GM23338 (cell line): ENCODE data around the gene LEFTY2. TPM values are rescaled to one million over a fixed set of nuclear protein-coding genes. Genes with fewer than 3 reads are reported as not detected.
"Not testable (repeated sequence)": the region's sequence is repeated elsewhere in the genome, so short reads cannot be mapped to it uniquely, and the experiment has no call there.

Source experiments
- ATAC-seq: fragments of 200-7000 bp; cut with Tn5 transposase; 3 replicates; pipeline ENCODE4 v1.9.1; 2020
- DNase-seq: peaks from one replicate; pipeline ENCODE4 v3.0.0-alpha.2; 2015; ENCODE audit warnings: low spot score
- H2AFZ ChIP-seq: fragments of 200-600 bp; sonication (generic); 2 replicates; pipeline ENCODE4 v1.8.0; 2016; ENCODE audit warnings: antibody characterized with exemption, mild to moderate bottlenecking, moderate library complexity
- H3F3A ChIP-seq: fragments of 200-600 bp; sonication (generic); replicated peaks from 2 replicates; pipeline ENCODE4 v1.8.0; 2017; ENCODE audit warnings: antibody characterized with exemption, mixed run types, low read depth
- H3K27ac ChIP-seq: fragments of 200-600 bp; sonication (generic); 2 replicates; pipeline ENCODE4 v1.6.1; 2016; ENCODE audit warnings: low read depth
- H3K27me3 ChIP-seq: fragments of 200-600 bp; sonication (generic); 2 replicates; pipeline ENCODE4 v1.8.0; 2016; ENCODE audit warnings: mild to moderate bottlenecking, mixed run types, moderate library complexity; ENCODE audit not compliant: insufficient read depth
- H3K36me3 ChIP-seq: fragments of 200-600 bp; sonication (generic); 2 replicates; pipeline ENCODE4 v1.8.0; 2016; ENCODE audit warnings: mild to moderate bottlenecking; ENCODE audit not compliant: insufficient read depth
- H3K4me1 ChIP-seq: fragments of 200-600 bp; sonication (generic); 2 replicates; pipeline ENCODE4 v1.8.0; 2016; ENCODE audit warnings: mild to moderate bottlenecking, moderate library complexity; ENCODE audit not compliant: insufficient read depth
- H3K4me2 ChIP-seq: fragments of 200-600 bp; sonication (generic); 2 replicates; pipeline ENCODE4 v1.7.1; 2017; ENCODE audit warnings: mixed run types
- H3K4me3 ChIP-seq: fragments of 200-600 bp; sonication (generic); 2 replicates; pipeline ENCODE4 v1.6.1; 2016; ENCODE audit warnings: mixed run types
- H3K79me2 ChIP-seq: fragments of 200-600 bp; sonication (generic); replicated peaks from 2 replicates; pipeline ENCODE4 v1.8.0; 2017; ENCODE audit warnings: mild to moderate bottlenecking; ENCODE audit not compliant: insufficient read depth
- H3K9me2 ChIP-seq: fragments of 200-600 bp; sonication (generic); 2 replicates; pipeline ENCODE4 v1.8.0; 2017; ENCODE audit not compliant: insufficient read depth
- H4K20me1 ChIP-seq: fragments of 200-600 bp; sonication (generic); replicated peaks from 2 replicates; pipeline ENCODE4 v1.8.0; 2017; ENCODE audit warnings: mild to moderate bottlenecking; ENCODE audit not compliant: insufficient read depth
- H3K27ac Mint-ChIP-seq: 2 replicates; pipeline ENCODE4 v1.8.0; 2020; ENCODE audit warnings: inconsistent platforms, mild to moderate bottlenecking, moderate library complexity, mixed read lengths
- H3K27me3 Mint-ChIP-seq: 3 replicates; pipeline ENCODE4 v1.8.0; 2022; ENCODE audit warnings: low read depth, mild to moderate bottlenecking, moderate library complexity, mixed read lengths, inconsistent platforms; ENCODE audit not compliant: insufficient read depth, poor library complexity
- H3K36me3 Mint-ChIP-seq: 3 replicates; pipeline ENCODE4 v1.8.0; 2021; ENCODE audit warnings: low read depth, mild to moderate bottlenecking, inconsistent platforms, moderate library complexity, mixed read lengths
- H3K4me1 Mint-ChIP-seq: 3 replicates; pipeline ENCODE4 v1.8.0; 2020; ENCODE audit warnings: mild to moderate bottlenecking, inconsistent platforms, mixed read lengths
- H3K4me3 Mint-ChIP-seq: 3 replicates; pipeline ENCODE4 v1.8.0; 2021; ENCODE audit warnings: moderate library complexity, mild to moderate bottlenecking, inconsistent platforms, mixed read lengths
- H3K9me3 Mint-ChIP-seq: 3 replicates; pipeline ENCODE4 v1.8.0; 2020; ENCODE audit warnings: moderate library complexity, mild to moderate bottlenecking, inconsistent platforms, mixed read lengths
- CREB1 ChIP-seq: fragments of 250-450 bp; sonication (Bioruptor Pico); IDR thresholded peaks from 2 replicates; pipeline ENCODE4 v1.5.0; 2020; ENCODE audit warnings: low read depth, mild to moderate bottlenecking, moderate library complexity
- CTCF ChIP-seq, 2 experiments: fragments of 200-600 bp in 1 of 2; sonication (generic) in 1 of 2; conservative IDR thresholded peaks; 2 replicates each; pipeline versions ENCODE4 v1.5.1 to v1.6.1; 2016 to 2017; ENCODE audit warnings: antibody characterized with exemption in 2 of 2, low read depth in 2 of 2, mild to moderate bottlenecking in 2 of 2, moderate library complexity in 1 of 2
- EZH2phosphoT487 ChIP-seq: fragments of 200-600 bp; sonication (generic); IDR thresholded peaks from one replicate; pipeline ENCODE4 v1.8.1; 2018; ENCODE audit warnings: antibody characterized with exemption; ENCODE audit not compliant: unreplicated experiment
- JUNB ChIP-seq: IDR thresholded peaks from one replicate; pipeline ENCODE4 v1.6.1; 2016; ENCODE audit warnings: antibody characterized with exemption; ENCODE audit not compliant: unreplicated experiment
- NANOG ChIP-seq: IDR thresholded peaks from 2 replicates; pipeline ENCODE4 v1.6.1; 2016; ENCODE audit warnings: antibody characterized with exemption, borderline replicate concordance
- ZNF114 ChIP-seq: fragments of 250-450 bp; sonication (Bioruptor Pico); IDR thresholded peaks from 2 replicates; pipeline ENCODE4 v1.5.0; 2020; ENCODE audit warnings: mild to moderate bottlenecking, moderate library complexity
- polyA plus RNA-seq: library from polyadenylated mRNA; unstranded; fragments of >200 nt; fragmentation: Nextera tagmentation; extraction: Ambion mirVana; gene quantifications from 2 replicates; pipeline ENCODE4 v1.2.1, GENCODE V29; 2016
- total RNA-seq: library from RNA; depleted of rRNA; stranded (reverse); fragments of >200 nt; shearing (Covaris generic); gene quantifications from 2 replicates; pipeline ENCODE4 v1.2.3, GENCODE V29; 2014

The LEFTY2 gene
- total and polyA plus RNA-seq, 2 experiments from 2014 or later: 8.3 to 12.4 TPM

DNA sequence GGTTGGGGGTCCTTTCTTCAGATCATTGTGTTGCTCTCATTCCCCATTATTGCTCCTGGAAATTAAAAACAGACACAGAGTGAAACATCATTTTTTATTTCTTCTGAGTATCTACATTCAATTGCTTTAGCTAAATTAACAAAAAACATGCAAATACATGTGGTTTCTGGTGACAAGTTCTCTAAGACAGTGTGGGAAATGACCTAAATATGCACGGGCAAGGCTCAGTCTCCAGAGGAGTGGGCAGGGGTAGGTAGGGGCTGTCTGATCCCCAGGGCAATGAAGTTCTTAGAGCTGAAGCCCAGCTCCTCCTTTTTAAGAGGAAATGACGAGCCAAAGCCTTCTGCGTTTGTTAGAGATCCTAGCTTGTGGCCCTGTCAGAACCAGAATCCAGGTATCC, 4.5 kb downstream of the LEFTY2 start (continued):
- TF ChIP-seq CTCF (conservative IDR thresholded peaks at IDR 0.05; ENCODE audit: low read depth in 2 of 2): no peak
- no peak for TF ChIP-seq CREB1 (CRISPR knock-in tag)
- no peak for TF ChIP-seq EZH2phosphoT487

DNA sequence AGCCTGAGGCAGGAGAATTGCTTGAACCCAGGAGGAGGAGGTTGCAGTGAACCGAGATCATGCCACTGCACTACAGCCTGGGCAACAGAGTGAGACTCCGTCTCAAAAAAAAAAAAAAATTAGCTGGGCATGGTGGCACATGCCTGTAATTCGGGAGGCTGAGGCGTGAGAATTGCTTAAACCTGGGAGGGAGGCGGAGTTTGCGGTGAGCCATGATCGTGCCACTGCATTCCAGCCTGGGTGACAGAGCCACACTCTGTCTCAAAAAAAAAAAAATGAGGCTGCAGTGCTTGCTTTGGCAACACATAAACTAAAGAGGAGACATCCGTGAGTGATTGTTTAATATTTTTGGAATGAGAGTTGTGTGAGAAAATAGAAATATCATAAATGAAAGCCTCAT, 4.9 kb downstream of the LEFTY2 start:
- not testable (repeated sequence) for H3K27ac ChIP-seq, H2AFZ ChIP-seq, ATAC-seq, DNase-seq, H3K4me3 Mint-ChIP-seq, H4K20me1 ChIP-seq, H3K27ac Mint-ChIP-seq, H3K4me1 ChIP-seq, H3K9me2 ChIP-seq, H3K9me3 Mint-ChIP-seq, H3F3A ChIP-seq, H3K36me3 ChIP-seq, H3K4me1 Mint-ChIP-seq, H3K27me3 ChIP-seq, H3K4me3 ChIP-seq, H3K36me3 Mint-ChIP-seq, H3K79me2 ChIP-seq, H3K4me2 ChIP-seq
- peaks cover 12% of the 10 kb centered on the region for H3K27me3 Mint-ChIP-seq

GRCh38 chr1:225934711-225935110, 6.3 kb downstream of the LEFTY2 start:
- H3K27ac ChIP-seq: no peak overlapping the region
- H3K4me3 ChIP-seq: no peak overlapping the region
- H2AFZ ChIP-seq: no peak overlapping the region
- H3K27me3 Mint-ChIP-seq: peaks cover 7% of the 10 kb centered on the region
- no peaks in the 10 kb centered on the region for H4K20me1 ChIP-seq
- no peak for ATAC-seq
- H3K4me3 Mint-ChIP-seq: no peak overlapping the region
- H3K4me1 Mint-ChIP-seq: peaks cover 4% of the 10 kb centered on the region; the same call in 2 of the 3 replicates
- H3F3A ChIP-seq: peaks cover 5% of the 10 kb centered on the region; the same call in 1 of the 2 replicates
- H3K36me3 Mint-ChIP-seq: no peaks in the 10 kb centered on the region; the same call in 2 of the 3 replicates
- no peak overlapping the region for H3K27ac Mint-ChIP-seq
- H3K79me2 ChIP-seq: peaks cover 8% of the 10 kb centered on the region; the same call in 1 of the 2 replicates
- DNase-seq: no peak
- H3K9me3 Mint-ChIP-seq: no peaks in the 10 kb centered on the region
- TF ChIP-seq CTCF (conservative IDR thresholded peaks at IDR 0.05; ENCODE audit: low read depth in 2 of 2) (no peak), JUNB (no peak), NANOG (no peak), ZNF114 (CRISPR knock-in tag) (no peak)
- H3K9me2 ChIP-seq: no peaks in the 10 kb centered on the region
- no peaks in the 10 kb centered on the region; the same call in 1 of the 2 replicates for H3K4me1 ChIP-seq
- no peak overlapping the region for H3K4me2 ChIP-seq
- no peaks in the 10 kb centered on the region for H3K36me3 ChIP-seq
- no peaks in the 10 kb centered on the region for H3K27me3 ChIP-seq
